Neural cell (in vitro differentiated cells): Measurements from ENCODE around the gene CAST. TPM values are rescaled to one million over a fixed set of nuclear protein-coding genes. Genes with fewer than 3 reads are reported as not detected.

ENCODE experiments used
- H2AFZ ChIP-seq: fragments of 200-600, 300-800 bp; sonication (generic), shearing (Covaris generic); 2 replicates; pipeline ENCODE4 v1.6.0; 2014; ENCODE audit warnings: low read depth, mild to moderate bottlenecking, antibody characterized with exemption, low read length, moderate library complexity
- H3F3A ChIP-seq: fragments of 200-600 bp; shearing (Covaris generic); 2 replicates; pipeline ENCODE4 v1.6.1; 2016; ENCODE audit warnings: mild to moderate bottlenecking, moderate library complexity, mixed read lengths, antibody characterized with exemption, low read length; ENCODE audit not compliant: insufficient read depth, poor library complexity, severe bottlenecking
- H3K27ac ChIP-seq: fragments of 200-600, 300-800 bp; sonication (generic), shearing (Covaris generic); 2 replicates; pipeline ENCODE4 v1.5.1; 2014; ENCODE audit warnings: mild to moderate bottlenecking, low read length, moderate library complexity
- H3K27me3 ChIP-seq: fragments of 300-800, 200-600 bp; sonication (generic), shearing (Covaris generic); 2 replicates; pipeline ENCODE4 v1.6.0; 2014; ENCODE audit warnings: mild to moderate bottlenecking, low read depth, low read length, moderate library complexity; ENCODE audit not compliant: insufficient read depth
- H3K36me3 ChIP-seq: fragments of 300-800, 200-600 bp; sonication (generic), shearing (Covaris generic); 2 replicates; pipeline ENCODE4 v1.5.1; 2014; ENCODE audit warnings: mild to moderate bottlenecking, antibody characterized with exemption, low read length, moderate library complexity; ENCODE audit not compliant: insufficient read depth
- H3K4me2 ChIP-seq: fragments of 300-800, 200-600 bp; sonication (generic), shearing (Covaris generic); 2 replicates; pipeline ENCODE4 v1.6.0; 2014; ENCODE audit warnings: mild to moderate bottlenecking, low read length
- H3K4me3 ChIP-seq: fragments of 300-800, 200-600 bp; sonication (generic), shearing (Covaris generic); 2 replicates; pipeline ENCODE4 v1.5.1; 2014; ENCODE audit warnings: mild to moderate bottlenecking, low read length, moderate library complexity
- H3K79me2 ChIP-seq: fragments of 200-600 bp; shearing (Covaris generic); replicated peaks from 2 replicates; pipeline ENCODE4 v1.6.0; 2014; ENCODE audit warnings: mild to moderate bottlenecking, low read length, moderate library complexity; ENCODE audit not compliant: insufficient read depth
- H3K9ac ChIP-seq: fragments of 300-800, 200-600 bp; sonication (generic), shearing (Covaris generic); 2 replicates; pipeline ENCODE4 v1.6.1; 2016; ENCODE audit warnings: mild to moderate bottlenecking, low read length, mixed read lengths
- H3K9me2 ChIP-seq: fragments of 200-600 bp; shearing (Covaris generic); 2 replicates; pipeline ENCODE4 v1.6.1; 2016; ENCODE audit warnings: mild to moderate bottlenecking, low read length, mixed read lengths; ENCODE audit not compliant: insufficient read depth
- H3K9me3 ChIP-seq: fragments of 200-600, 300-800 bp; sonication (generic), shearing (Covaris generic); 2 replicates; pipeline ENCODE4 v1.6.1; 2016; ENCODE audit warnings: mild to moderate bottlenecking, mixed run types, low read length, moderate library complexity, mixed read lengths
- H4K20me1 ChIP-seq: fragments of 200-600 bp; shearing (Covaris generic); 2 replicates; pipeline ENCODE4 v1.6.1; 2016; ENCODE audit warnings: mild to moderate bottlenecking, mixed run types; ENCODE audit not compliant: insufficient read depth
- EP300 ChIP-seq: fragments of 450-650 bp; conservative IDR thresholded peaks from 2 replicates; pipeline ENCODE4 v1.6.1; 2014; ENCODE audit warnings: antibody characterized with exemption, mild to moderate bottlenecking, moderate library complexity; ENCODE audit not compliant: poor library complexity, severe bottlenecking
- EZH2 ChIP-seq: fragments of 200-600, 300-800 bp; shearing (Covaris generic), sonication (generic); IDR thresholded peaks from 2 replicates; pipeline ENCODE4 v1.6.1; 2014; ENCODE audit warnings: antibody characterized with exemption, low read length, borderline replicate concordance, mild to moderate bottlenecking; ENCODE audit not compliant: insufficient read depth, poor library complexity, severe bottlenecking
- MXI1 ChIP-seq: fragments of 450-650 bp; conservative IDR thresholded peaks from 2 replicates; pipeline ENCODE4 v1.6.1; 2014; ENCODE audit warnings: antibody characterized with exemption, mild to moderate bottlenecking; ENCODE audit not compliant: poor library complexity, severe bottlenecking
- POLR2AphosphoS5 ChIP-seq: IDR thresholded peaks from 2 replicates; pipeline ENCODE4 v1.6.1; 2012
- RAD21 ChIP-seq: fragments of 450-650 bp; conservative IDR thresholded peaks from 2 replicates; pipeline ENCODE4 v1.6.1; 2014; ENCODE audit warnings: antibody characterized with exemption, mild to moderate bottlenecking, moderate library complexity
- SMC3 ChIP-seq: fragments of 450-650 bp; conservative IDR thresholded peaks from 2 replicates; pipeline ENCODE4 v1.6.1; 2014; ENCODE audit warnings: antibody characterized with exemption, mild to moderate bottlenecking, moderate library complexity; ENCODE audit not compliant: poor library complexity
- TAF1 ChIP-seq: IDR thresholded peaks from 2 replicates; pipeline ENCODE4 v1.6.1; 2012; ENCODE audit warnings: low read depth
- polyA plus RNA-seq: library from polyadenylated mRNA; depleted of rRNA; stranded (reverse); fragments of >200 nt; gene quantifications from 2 replicates; pipeline ENCODE4 v1.2.3, GENCODE V29; 2014
- TF ChIP-seq, protein P1 (sequence below): fragments of 450-650 bp; IDR thresholded peaks from 2 replicates; pipeline ENCODE4 v1.5.1; 2014; ENCODE audit warnings: antibody characterized with exemption, mild to moderate bottlenecking, moderate library complexity; ENCODE audit not compliant: poor library complexity, severe bottlenecking
- TF ChIP-seq, protein P2 (sequence below): IDR thresholded peaks from 2 replicates; pipeline ENCODE4 v1.6.1; 2012; ENCODE audit warnings: borderline replicate concordance

Gene CAST
- polyA plus RNA-seq, 1 donor from 2014 or later = 8.4 TPM

DNA sequence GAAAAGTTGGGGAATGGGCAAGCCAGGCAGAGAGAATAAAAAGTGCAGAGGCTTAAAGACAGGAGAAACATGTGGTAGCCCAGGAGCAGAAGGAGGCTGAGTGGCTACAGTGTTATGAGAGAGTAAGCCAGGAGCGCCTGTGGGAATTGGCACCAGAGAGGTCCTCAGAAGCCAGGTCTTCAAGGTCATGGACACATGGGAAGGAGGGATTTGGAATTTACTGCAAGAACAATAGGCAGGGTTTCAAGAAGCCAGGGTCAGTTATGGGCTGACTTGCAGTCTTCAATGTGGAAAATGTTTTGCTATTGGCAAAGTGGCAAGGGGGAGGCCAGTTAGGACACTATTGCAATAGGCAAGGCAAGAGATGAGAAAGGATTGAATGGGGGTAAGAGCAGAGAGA, 116.2 kb downstream of the CAST start:
- Histone ChIP-seq H3F3A (no peaks in the 10 kb centered on the region), H3K27ac (no peak overlapping the region), H3K4me2 (no peak overlapping the region), H3K79me2 (no peaks in the 10 kb centered on the region), H3K9me2 (no peaks in the 10 kb centered on the region), H3K9me3 (no peaks in the 10 kb centered on the region), H3K4me3 (no peak overlapping the region), H2AFZ (no peak overlapping the region), H3K27me3 (no peaks in the 10 kb centered on the region), H3K9ac (no peak overlapping the region), H4K20me1 (no peaks in the 10 kb centered on the region), H3K36me3 (peaks cover 12% of the 10 kb centered on the region)
- TF ChIP-seq MXI1 (no peak), EZH2 (no peak), POLR2AphosphoS5 (no peak), SMC3 (no peak), RAD21 (no peak), TAF1 (no peak), EP300 (no peak)
- TF ChIP-seq, protein P1, sequence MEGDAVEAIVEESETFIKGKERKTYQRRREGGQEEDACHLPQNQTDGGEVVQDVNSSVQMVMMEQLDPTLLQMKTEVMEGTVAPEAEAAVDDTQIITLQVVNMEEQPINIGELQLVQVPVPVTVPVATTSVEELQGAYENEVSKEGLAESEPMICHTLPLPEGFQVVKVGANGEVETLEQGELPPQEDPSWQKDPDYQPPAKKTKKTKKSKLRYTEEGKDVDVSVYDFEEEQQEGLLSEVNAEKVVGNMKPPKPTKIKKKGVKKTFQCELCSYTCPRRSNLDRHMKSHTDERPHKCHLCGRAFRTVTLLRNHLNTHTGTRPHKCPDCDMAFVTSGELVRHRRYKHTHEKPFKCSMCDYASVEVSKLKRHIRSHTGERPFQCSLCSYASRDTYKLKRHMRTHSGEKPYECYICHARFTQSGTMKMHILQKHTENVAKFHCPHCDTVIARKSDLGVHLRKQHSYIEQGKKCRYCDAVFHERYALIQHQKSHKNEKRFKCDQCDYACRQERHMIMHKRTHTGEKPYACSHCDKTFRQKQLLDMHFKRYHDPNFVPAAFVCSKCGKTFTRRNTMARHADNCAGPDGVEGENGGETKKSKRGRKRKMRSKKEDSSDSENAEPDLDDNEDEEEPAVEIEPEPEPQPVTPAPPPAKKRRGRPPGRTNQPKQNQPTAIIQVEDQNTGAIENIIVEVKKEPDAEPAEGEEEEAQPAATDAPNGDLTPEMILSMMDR = no peak
- TF ChIP-seq, protein P2, sequence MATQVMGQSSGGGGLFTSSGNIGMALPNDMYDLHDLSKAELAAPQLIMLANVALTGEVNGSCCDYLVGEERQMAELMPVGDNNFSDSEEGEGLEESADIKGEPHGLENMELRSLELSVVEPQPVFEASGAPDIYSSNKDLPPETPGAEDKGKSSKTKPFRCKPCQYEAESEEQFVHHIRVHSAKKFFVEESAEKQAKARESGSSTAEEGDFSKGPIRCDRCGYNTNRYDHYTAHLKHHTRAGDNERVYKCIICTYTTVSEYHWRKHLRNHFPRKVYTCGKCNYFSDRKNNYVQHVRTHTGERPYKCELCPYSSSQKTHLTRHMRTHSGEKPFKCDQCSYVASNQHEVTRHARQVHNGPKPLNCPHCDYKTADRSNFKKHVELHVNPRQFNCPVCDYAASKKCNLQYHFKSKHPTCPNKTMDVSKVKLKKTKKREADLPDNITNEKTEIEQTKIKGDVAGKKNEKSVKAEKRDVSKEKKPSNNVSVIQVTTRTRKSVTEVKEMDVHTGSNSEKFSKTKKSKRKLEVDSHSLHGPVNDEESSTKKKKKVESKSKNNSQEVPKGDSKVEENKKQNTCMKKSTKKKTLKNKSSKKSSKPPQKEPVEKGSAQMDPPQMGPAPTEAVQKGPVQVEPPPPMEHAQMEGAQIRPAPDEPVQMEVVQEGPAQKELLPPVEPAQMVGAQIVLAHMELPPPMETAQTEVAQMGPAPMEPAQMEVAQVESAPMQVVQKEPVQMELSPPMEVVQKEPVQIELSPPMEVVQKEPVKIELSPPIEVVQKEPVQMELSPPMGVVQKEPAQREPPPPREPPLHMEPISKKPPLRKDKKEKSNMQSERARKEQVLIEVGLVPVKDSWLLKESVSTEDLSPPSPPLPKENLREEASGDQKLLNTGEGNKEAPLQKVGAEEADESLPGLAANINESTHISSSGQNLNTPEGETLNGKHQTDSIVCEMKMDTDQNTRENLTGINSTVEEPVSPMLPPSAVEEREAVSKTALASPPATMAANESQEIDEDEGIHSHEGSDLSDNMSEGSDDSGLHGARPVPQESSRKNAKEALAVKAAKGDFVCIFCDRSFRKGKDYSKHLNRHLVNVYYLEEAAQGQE = no peak

DNA sequence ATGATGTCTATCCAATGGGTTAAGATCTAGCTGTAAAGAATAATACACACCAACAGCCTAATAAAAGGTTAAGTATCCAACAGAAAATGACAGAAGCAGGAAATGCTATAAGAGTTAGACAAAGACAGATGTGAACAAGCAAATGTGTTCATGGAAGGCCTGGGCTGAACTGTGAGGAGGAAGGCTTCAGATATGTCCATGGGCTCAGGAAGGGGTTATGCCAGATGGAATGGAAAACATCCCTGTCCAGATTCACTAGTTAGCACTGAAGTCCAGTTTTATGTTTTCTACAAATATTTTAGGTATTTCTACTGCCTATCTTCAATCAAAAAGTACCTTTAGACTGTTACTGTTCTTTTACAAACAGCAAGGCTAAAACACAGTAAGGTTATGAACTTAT, 118.5 kb downstream of the CAST start:
- Histone ChIP-seq H4K20me1 (no peaks in the 10 kb centered on the region), H3K27ac (no peak overlapping the region), H3K9ac (no peak overlapping the region), H3K36me3 (peaks cover 12% of the 10 kb centered on the region), H3K4me3 (no peak overlapping the region), H3K9me3 (no peaks in the 10 kb centered on the region), H3K9me2 (no peaks in the 10 kb centered on the region), H3K27me3 (no peaks in the 10 kb centered on the region), H2AFZ (no peak overlapping the region), H3F3A (no peaks in the 10 kb centered on the region), H3K79me2 (no peaks in the 10 kb centered on the region), H3K4me2 (no peak overlapping the region)
- no peak for TF ChIP-seq MXI1
- TF ChIP-seq TAF1 = no peak
- no peak for TF ChIP-seq RAD21
- TF ChIP-seq EZH2 = no peak
- TF ChIP-seq, protein P2 = no peak
- no peak for TF ChIP-seq POLR2AphosphoS5
- TF ChIP-seq, protein P1 = no peak
- TF ChIP-seq SMC3 = no peak
